GM10266 (cell line): ENCODE measurements around the gene RAB17.

Source experiments
- DNase-seq: peaks from one replicate; pipeline ENCODE4 v3.0.0; 2012; ENCODE audit errors: extremely low spot score
- TF ChIP-seq, protein P1 (sequence below): IDR thresholded peaks from 2 replicates; pipeline ENCODE4 v1.5.1; 2012; ENCODE audit warnings: mild to moderate bottlenecking, low read depth; ENCODE audit not compliant: control insufficient read depth, insufficient read depth; ENCODE audit errors: missing control alignments

RAB17 gene

GRCh38 chr2:237590272-237591140 lies at the start of gene RAB17:
TSS of gene RAB17 (minus strand) at chr2:237590734. CDS start at chr2:237586154, 4,580 bp downstream.
- TF ChIP-seq, protein P1, sequence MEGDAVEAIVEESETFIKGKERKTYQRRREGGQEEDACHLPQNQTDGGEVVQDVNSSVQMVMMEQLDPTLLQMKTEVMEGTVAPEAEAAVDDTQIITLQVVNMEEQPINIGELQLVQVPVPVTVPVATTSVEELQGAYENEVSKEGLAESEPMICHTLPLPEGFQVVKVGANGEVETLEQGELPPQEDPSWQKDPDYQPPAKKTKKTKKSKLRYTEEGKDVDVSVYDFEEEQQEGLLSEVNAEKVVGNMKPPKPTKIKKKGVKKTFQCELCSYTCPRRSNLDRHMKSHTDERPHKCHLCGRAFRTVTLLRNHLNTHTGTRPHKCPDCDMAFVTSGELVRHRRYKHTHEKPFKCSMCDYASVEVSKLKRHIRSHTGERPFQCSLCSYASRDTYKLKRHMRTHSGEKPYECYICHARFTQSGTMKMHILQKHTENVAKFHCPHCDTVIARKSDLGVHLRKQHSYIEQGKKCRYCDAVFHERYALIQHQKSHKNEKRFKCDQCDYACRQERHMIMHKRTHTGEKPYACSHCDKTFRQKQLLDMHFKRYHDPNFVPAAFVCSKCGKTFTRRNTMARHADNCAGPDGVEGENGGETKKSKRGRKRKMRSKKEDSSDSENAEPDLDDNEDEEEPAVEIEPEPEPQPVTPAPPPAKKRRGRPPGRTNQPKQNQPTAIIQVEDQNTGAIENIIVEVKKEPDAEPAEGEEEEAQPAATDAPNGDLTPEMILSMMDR, result no peak
- DNase-seq, result no peak

- TF ChIP-seq, protein P1, result no peak
- DNase-seq, result no peak
Measured at GRCh38 chr2:237639836-237640220, 49.3 kb upstream of the RAB17 start.

GRCh38 chr2:237639052-237639835 lies 48.7 kb upstream of the RAB17 start:
- TF ChIP-seq, protein P1, result no peak
- no peak for DNase-seq

DNA sequence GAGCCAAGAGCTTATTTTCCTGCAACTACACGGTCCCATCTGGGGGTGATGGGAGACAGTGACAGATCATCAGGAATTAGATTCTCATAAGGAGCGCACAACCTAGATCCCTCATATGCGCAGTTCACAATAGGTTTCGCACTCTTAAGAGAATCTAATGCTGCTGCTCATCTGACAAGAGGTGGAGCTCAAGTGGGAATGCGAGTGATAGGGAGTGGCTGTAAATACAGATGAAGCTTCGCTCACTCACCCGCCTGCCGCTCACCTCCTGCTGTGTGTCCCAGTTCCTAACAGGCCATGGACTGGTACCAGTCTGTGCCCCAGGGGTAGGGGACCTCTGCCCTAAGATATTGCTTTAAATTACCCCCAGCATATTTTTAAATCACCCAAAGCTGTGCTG lies 47.6 kb upstream of the RAB17 start:
- TF ChIP-seq, protein P1, result no peak

DNA sequence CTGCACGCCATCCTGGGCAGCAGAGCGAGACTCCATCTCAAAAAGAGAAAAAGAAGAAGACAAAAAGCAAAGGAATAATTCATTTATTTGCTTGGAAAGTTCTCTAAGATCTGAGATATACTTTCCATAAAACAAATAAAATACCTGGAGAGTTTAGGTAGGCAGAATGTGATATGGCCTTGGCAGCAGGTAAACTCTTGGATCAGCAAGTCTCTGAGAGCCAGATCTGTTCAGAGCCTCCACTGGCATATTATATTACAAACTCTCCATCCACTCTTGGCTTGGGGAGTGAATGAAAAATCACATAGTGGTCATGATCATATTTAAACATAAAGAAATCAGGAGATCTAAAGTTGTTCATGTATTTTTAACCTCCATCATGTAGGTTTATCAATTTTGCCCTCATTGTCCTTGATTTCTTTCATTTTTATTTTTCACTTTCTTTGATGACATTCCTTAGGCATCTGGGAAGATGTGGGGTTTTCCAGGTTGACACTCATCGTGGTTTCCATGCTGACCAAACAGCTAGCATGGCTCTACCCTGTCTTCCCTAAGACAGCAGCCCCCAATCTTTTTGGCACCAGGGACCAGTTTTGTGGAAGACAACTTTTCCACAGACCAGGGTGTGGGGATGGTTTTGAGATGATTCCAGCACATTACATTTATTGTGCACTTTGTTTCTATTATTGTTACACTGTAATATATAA lies 47.0 kb upstream of the RAB17 start:
- TF ChIP-seq, protein P1, result no peak
- DNase-seq, result no peak

More for the DNA sequence above, 47.6 kb upstream of the RAB17 start:
- DNase-seq, result no peak

DNA sequence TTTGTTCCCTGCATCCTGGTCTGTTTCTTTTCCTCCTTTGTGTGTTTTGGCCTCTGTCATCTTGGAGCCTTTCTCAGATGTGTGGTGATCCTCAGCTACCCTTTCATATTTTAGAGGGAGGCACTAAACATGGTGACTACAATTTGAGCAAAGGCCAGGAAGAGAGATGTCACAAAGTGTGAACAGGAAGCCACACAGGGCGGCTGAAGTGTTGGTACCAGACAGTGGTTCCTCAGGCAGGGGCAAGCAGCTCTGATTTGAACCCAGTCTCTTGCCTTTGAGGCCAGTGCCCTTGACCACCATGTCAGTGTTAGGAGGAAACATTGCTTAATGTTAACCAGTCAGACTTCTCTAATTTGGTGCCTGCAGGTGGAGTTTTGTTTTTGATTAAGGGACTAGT lies 46.0 kb upstream of the RAB17 start:
- DNase-seq, result no peak
- TF ChIP-seq, protein P1, result no peak
